H9 (cell line): ENCODE data around the gene IRAG1. TPM values are rescaled to one million over a fixed set of nuclear protein-coding genes. Genes with fewer than 3 reads are reported as not detected.

Experiments
- DNase-seq: peaks from one replicate; pipeline ENCODE4 v3.0.0-alpha.2; 2017
- H2AFZ ChIP-seq: one replicate; pipeline ENCODE4 v1.6.1; 2013; ENCODE audit warnings: mild to moderate bottlenecking, low read length, control low read depth, moderate library complexity
- H2AK5ac ChIP-seq: 2 replicates; pipeline ENCODE4 v1.6.1; 2013; ENCODE audit warnings: low read length, control low read depth, mixed read lengths; ENCODE audit not compliant: insufficient read length
- H2BK120ac ChIP-seq: one replicate; pipeline ENCODE4 v1.6.1; 2013; ENCODE audit warnings: low read depth, mild to moderate bottlenecking, low read length, control low read depth, inconsistent platforms; ENCODE audit not compliant: poor library complexity, severe bottlenecking
- H2BK12ac ChIP-seq: 2 replicates; pipeline ENCODE4 v1.6.1; 2013; ENCODE audit warnings: low read length, control low read depth, mixed read lengths, low read depth; ENCODE audit not compliant: insufficient read length
- H2BK15ac ChIP-seq: 2 replicates; pipeline ENCODE4 v1.6.1; 2013; ENCODE audit warnings: low read depth, low read length, control low read depth
- H2BK20ac ChIP-seq: one replicate; pipeline ENCODE4 v1.6.1; 2013; ENCODE audit warnings: low read depth, mild to moderate bottlenecking, low read length, control low read depth, inconsistent platforms; ENCODE audit not compliant: poor library complexity, severe bottlenecking
- H2BK5ac ChIP-seq: 2 replicates; pipeline ENCODE4 v1.6.1; 2013; ENCODE audit warnings: low read length, control low read depth, mixed read lengths; ENCODE audit not compliant: insufficient read length
- H3K14ac ChIP-seq: 2 replicates; pipeline ENCODE4 v1.6.1; 2013; ENCODE audit warnings: low read length, control low read depth; ENCODE audit not compliant: insufficient read depth
- H3K18ac ChIP-seq: 2 replicates; pipeline ENCODE4 v1.6.1; 2013; ENCODE audit warnings: low read depth, mild to moderate bottlenecking, mixed read lengths, low read length, control low read depth; ENCODE audit not compliant: insufficient read length
- H3K23ac ChIP-seq: 2 replicates; pipeline ENCODE4 v1.6.1; 2013; ENCODE audit warnings: low read length, control low read depth, mixed read lengths, low read depth; ENCODE audit not compliant: insufficient read length
- H3K23me2 ChIP-seq: 2 replicates; pipeline ENCODE4 v1.6.1; 2013; ENCODE audit warnings: low read depth, mild to moderate bottlenecking, mixed read lengths, low read length, control low read depth; ENCODE audit not compliant: insufficient read length, poor library complexity, severe bottlenecking
- H3K27ac ChIP-seq: 2 replicates; pipeline ENCODE4 v1.5.1; 2013; ENCODE audit warnings: low read length, control low read depth, mixed read lengths, low read depth; ENCODE audit not compliant: insufficient read length
- H3K27me3 ChIP-seq: 2 replicates; pipeline ENCODE4 v1.6.1; 2013; ENCODE audit warnings: low read length, control low read depth, inconsistent platforms; ENCODE audit not compliant: insufficient read depth
- H3K4ac ChIP-seq: 2 replicates; pipeline ENCODE4 v1.6.1; 2013; ENCODE audit warnings: low read depth, mild to moderate bottlenecking, control low read depth, inconsistent platforms, low read length, moderate library complexity
- H3K4me1 ChIP-seq: 2 replicates; pipeline ENCODE4 v1.6.1; 2013; ENCODE audit warnings: low read length, control low read depth, inconsistent platforms; ENCODE audit not compliant: insufficient read depth
- H3K4me2 ChIP-seq: 2 replicates; pipeline ENCODE4 v1.6.1; 2013; ENCODE audit warnings: low read length, control low read depth, mixed read lengths; ENCODE audit not compliant: insufficient read length, insufficient read depth
- H3K56ac ChIP-seq: 2 replicates; pipeline ENCODE4 v1.6.1; 2013; ENCODE audit warnings: low read depth, mild to moderate bottlenecking, mixed read lengths, low read length, control low read depth; ENCODE audit not compliant: insufficient read length
- H3K79me1 ChIP-seq: 2 replicates; pipeline ENCODE4 v1.6.1; 2013; ENCODE audit warnings: low read depth, mild to moderate bottlenecking, moderate library complexity, low read length, control low read depth, inconsistent platforms; ENCODE audit not compliant: insufficient read depth, poor library complexity, severe bottlenecking
- H3K79me2 ChIP-seq: 2 replicates; pipeline ENCODE4 v1.6.1; 2013; ENCODE audit warnings: low read length, control low read depth, inconsistent platforms; ENCODE audit not compliant: insufficient read depth
- H3K9ac ChIP-seq: 2 replicates; pipeline ENCODE4 v1.6.1; 2013; ENCODE audit warnings: low read length, control low read depth, mixed read lengths; ENCODE audit not compliant: insufficient read length; ENCODE audit errors: extremely low read depth
- H3K9me3 ChIP-seq: one replicate; pipeline ENCODE4 v1.6.1; 2013; ENCODE audit warnings: low read depth, low read length, inconsistent platforms; ENCODE audit not compliant: control insufficient read depth
- H3T11ph ChIP-seq: one replicate; pipeline ENCODE4 v1.6.1; 2013; ENCODE audit warnings: mild to moderate bottlenecking, low read length, control low read depth, inconsistent platforms
- H4K20me1 ChIP-seq: one replicate; pipeline ENCODE4 v1.6.1; 2013; ENCODE audit not compliant: control insufficient read depth, insufficient read length, insufficient read depth
- H4K5ac ChIP-seq: 2 replicates; pipeline ENCODE4 v1.6.1; 2013; ENCODE audit warnings: low read depth, mild to moderate bottlenecking, mixed read lengths, low read length, control low read depth; ENCODE audit not compliant: insufficient read length
- H4K8ac ChIP-seq: replicated peaks from 2 replicates; pipeline ENCODE4 v1.6.1; 2013; ENCODE audit warnings: low read length, control low read depth, mixed read lengths, low read depth; ENCODE audit not compliant: insufficient read length
- H4K91ac ChIP-seq: 2 replicates; pipeline ENCODE4 v1.6.1; 2013; ENCODE audit warnings: low read depth, mild to moderate bottlenecking, moderate library complexity, mixed read lengths, low read length, control low read depth; ENCODE audit not compliant: insufficient read length
- H3K27ac Mint-ChIP-seq, 3 experiments: 2 replicates in 2 of 3; 3 replicates in 1 of 3; pipeline ENCODE4 v1.8.0; 2020 to 2021; ENCODE audit warnings: mixed read lengths in 3 of 3, mild to moderate bottlenecking in 1 of 3, moderate library complexity in 1 of 3
- H3K27me3 Mint-ChIP-seq: 2 replicates; pipeline ENCODE4 v1.8.0; 2021; ENCODE audit warnings: low read depth, mild to moderate bottlenecking, moderate library complexity, mixed read lengths
- H3K36me3 Mint-ChIP-seq, 3 experiments: 2 replicates in 2 of 3; 3 replicates in 1 of 3; pipeline ENCODE4 v1.8.0; 2020 to 2021; ENCODE audit warnings: low read depth in 3 of 3, mixed read lengths in 3 of 3; ENCODE audit not compliant: insufficient read depth in 1 of 3
- H3K4me1 Mint-ChIP-seq, 2 experiments: 2 replicates each; pipeline ENCODE4 v1.8.0; 2020; ENCODE audit warnings: mixed read lengths in 2 of 2
- H3K4me3 Mint-ChIP-seq, 2 experiments: 2 replicates in 1 of 2; 3 replicates in 1 of 2; pipeline ENCODE4 v1.8.0; 2020 to 2021; ENCODE audit warnings: mild to moderate bottlenecking in 2 of 2, mixed read lengths in 2 of 2, moderate library complexity in 1 of 2
- H3K9me3 Mint-ChIP-seq, 2 experiments: 2 replicates in 1 of 2; 3 replicates in 1 of 2; pipeline ENCODE4 v1.8.0; 2020; ENCODE audit warnings: mild to moderate bottlenecking in 2 of 2, mixed read lengths in 2 of 2, moderate library complexity in 1 of 2
- CTCF ChIP-seq: fragments of 200-600 bp; sonication (generic); conservative IDR thresholded peaks from 3 replicates; pipeline ENCODE4 v1.8.0; 2021; ENCODE audit warnings: antibody characterized with exemption, mild to moderate bottlenecking
- WGBS: extraction: QIAGEN DNeasy Blood & Tissue Kit; methylation state at CpG from one replicate; pipeline ENCODE4 v1.1.7; 2013; ENCODE audit warnings: missing lambda C conversion rate, low lambda C conversion rate, mixed read lengths; ENCODE audit not compliant: insufficient read length; ENCODE audit errors: extremely low coverage; 5-methylcytosine and 5-hydroxymethylcytosine counted together
- total RNA-seq: library from RNA; stranded (reverse); gene quantifications from 2 replicates; pipeline ENCODE4 v1.2.1, GENCODE V29; 2021

IRAG1 gene
- total RNA-seq, 1 experiment from 2014 or later = 2.4 TPM

- Histone ChIP-seq H4K20me1 (no peaks in the 10 kb centered on the region), H2BK15ac (no peak overlapping the region), H3K23ac (no peak overlapping the region), H2BK120ac (no peak overlapping the region), H3K18ac (no peak overlapping the region), H4K5ac (no peak overlapping the region), H4K91ac (no peak overlapping the region), H4K8ac (no peak overlapping the region), H3K14ac (no peak overlapping the region), H3K27me3 (no peaks in the 10 kb centered on the region), H3K79me2 (no peaks in the 10 kb centered on the region), H3K9me3 (no peaks in the 10 kb centered on the region), H3K79me1 (no peaks in the 10 kb centered on the region), H3K27ac (no peak overlapping the region), H3K4ac (no peak overlapping the region), H3T11ph (no peak overlapping the region), H2AK5ac (no peak overlapping the region), H3K4me1 (no peaks in the 10 kb centered on the region), H3K4me2 (no peak overlapping the region), H3K56ac (no peak overlapping the region), H3K9ac (no peak overlapping the region), H2BK12ac (no peak overlapping the region), H2BK5ac (no peak overlapping the region), H2BK20ac (no peak overlapping the region), H3K23me2 (no peaks in the 10 kb centered on the region), H2AFZ (no peak overlapping the region)
- Mint-ChIP-seq H3K36me3 (no peaks in the 10 kb centered on the region; a peak in 1 of 7 replicates), H3K4me3 (no peak overlapping the region), H3K27ac (no peak overlapping the region), H3K27me3 (no peaks in the 10 kb centered on the region; the same call in 1 of the 2 replicates), H3K4me1 (peaks cover 17 to 21% of the 10 kb centered on the region in 2 experiments), H3K9me3 (no peaks in the 10 kb centered on the region)
- no CpG with 5 or more reads among the region's 15 CpGs for WGBS
- no peak for DNase-seq
- TF ChIP-seq CTCF = no peak
Measured at GRCh38 chr11:10651656-10652361, 41.7 kb downstream of the IRAG1 start.
